H1 (cell line): ENCODE measurements around the gene PRKCA. TPM values are rescaled to one million over a fixed set of nuclear protein-coding genes. Genes with fewer than 3 reads are reported as not detected.

Source experiments
- CHD7 ChIP-seq: fragments of 300-600 bp; sonication (generic); IDR thresholded peaks from 2 replicates; pipeline ENCODE4 v1.7.1; 2012; ENCODE audit warnings: low read length, moderate library complexity, mild to moderate bottlenecking, inconsistent platforms; ENCODE audit not compliant: insufficient replicate concordance
- NRF1 ChIP-seq: IDR thresholded peaks from 2 replicates; pipeline ENCODE4 v1.6.1; 2011; ENCODE audit warnings: mild to moderate bottlenecking, low read depth, low read length, improper control_type of control experiment
- PHF8 ChIP-seq: fragments of 200-600 bp; sonication (generic); conservative IDR thresholded peaks from 2 replicates; pipeline ENCODE4 v1.7.1; 2012; ENCODE audit warnings: low read depth, mild to moderate bottlenecking, inconsistent platforms, low read length, moderate library complexity
- SP1 ChIP-seq: IDR thresholded peaks from 2 replicates; pipeline ENCODE4 v1.6.1; 2011; ENCODE audit warnings: low read depth, low read length
- polyA plus RNA-seq, 7 experiments: library from polyadenylated mRNA; depleted of rRNA in 3 of 7; stranded (reverse) in 5 of 7; unstranded in 2 of 7; fragments of >200 nt in 5 of 7; fragments of 200-250 nt in 2 of 7; gene quantifications; 1 replicate in 5 of 7; 2 replicates in 1 of 7; 4 replicates in 1 of 7; pipeline versions ENCODE4 v1.2.1 to v1.2.3, GENCODE V29; 2011 to 2013; ENCODE audit warnings: missing spikeins in 2 of 7, mixed read lengths in 2 of 7
- total RNA-seq: library from RNA; stranded (reverse); fragmentation: NEBNext Ultra II Directional; extraction: Animal tissue kit (Norgen Biotek cat#: 25700); gene quantifications from 2 replicates; pipeline ENCODE4 v1.2.1, GENCODE V29; 2021

PRKCA gene
- total and polyA plus RNA-seq, 2 of the 8 experiments (the other 6 are each of a cell fraction or from before 2014, with no cell fraction given): 5.8 to 17.8 TPM

GRCh38 chr17:66287911-66288310 lies 14.5 kb upstream of the PRKCA start (continued):
- TF ChIP-seq CHD7: no peak
- TF ChIP-seq PHF8: no peak
- no peak for TF ChIP-seq SP1
- no peak for TF ChIP-seq NRF1
